GM23338 (cell line): ENCODE data around the gene ZDBF2. TPM values are rescaled to one million over a fixed set of nuclear protein-coding genes. Genes with fewer than 3 reads are reported as not detected.

Experiments used
- ATAC-seq: fragments of 200-7000 bp; cut with Tn5 transposase; 3 replicates; pipeline ENCODE4 v1.9.1; 2020
- DNase-seq: peaks from one replicate; pipeline ENCODE4 v3.0.0-alpha.2; 2015; ENCODE audit warnings: low spot score
- H2AFZ ChIP-seq: fragments of 200-600 bp; sonication (generic); 2 replicates; pipeline ENCODE4 v1.8.0; 2016; ENCODE audit warnings: antibody characterized with exemption, mild to moderate bottlenecking, moderate library complexity
- H3F3A ChIP-seq: fragments of 200-600 bp; sonication (generic); replicated peaks from 2 replicates; pipeline ENCODE4 v1.8.0; 2017; ENCODE audit warnings: antibody characterized with exemption, mixed run types, low read depth
- H3K27ac ChIP-seq: fragments of 200-600 bp; sonication (generic); 2 replicates; pipeline ENCODE4 v1.6.1; 2016; ENCODE audit warnings: low read depth
- H3K27me3 ChIP-seq: fragments of 200-600 bp; sonication (generic); 2 replicates; pipeline ENCODE4 v1.8.0; 2016; ENCODE audit warnings: mild to moderate bottlenecking, mixed run types, moderate library complexity; ENCODE audit not compliant: insufficient read depth
- H3K36me3 ChIP-seq: fragments of 200-600 bp; sonication (generic); 2 replicates; pipeline ENCODE4 v1.8.0; 2016; ENCODE audit warnings: mild to moderate bottlenecking; ENCODE audit not compliant: insufficient read depth
- H3K4me1 ChIP-seq: fragments of 200-600 bp; sonication (generic); 2 replicates; pipeline ENCODE4 v1.8.0; 2016; ENCODE audit warnings: mild to moderate bottlenecking, moderate library complexity; ENCODE audit not compliant: insufficient read depth
- H3K4me2 ChIP-seq: fragments of 200-600 bp; sonication (generic); 2 replicates; pipeline ENCODE4 v1.7.1; 2017; ENCODE audit warnings: mixed run types
- H3K4me3 ChIP-seq: fragments of 200-600 bp; sonication (generic); 2 replicates; pipeline ENCODE4 v1.6.1; 2016; ENCODE audit warnings: mixed run types
- H3K79me2 ChIP-seq: fragments of 200-600 bp; sonication (generic); replicated peaks from 2 replicates; pipeline ENCODE4 v1.8.0; 2017; ENCODE audit warnings: mild to moderate bottlenecking; ENCODE audit not compliant: insufficient read depth
- H3K9me2 ChIP-seq: fragments of 200-600 bp; sonication (generic); 2 replicates; pipeline ENCODE4 v1.8.0; 2017; ENCODE audit not compliant: insufficient read depth
- H4K20me1 ChIP-seq: fragments of 200-600 bp; sonication (generic); replicated peaks from 2 replicates; pipeline ENCODE4 v1.8.0; 2017; ENCODE audit warnings: mild to moderate bottlenecking; ENCODE audit not compliant: insufficient read depth
- H3K27ac Mint-ChIP-seq: 2 replicates; pipeline ENCODE4 v1.8.0; 2020; ENCODE audit warnings: inconsistent platforms, mild to moderate bottlenecking, moderate library complexity, mixed read lengths
- H3K27me3 Mint-ChIP-seq: 3 replicates; pipeline ENCODE4 v1.8.0; 2022; ENCODE audit warnings: low read depth, mild to moderate bottlenecking, moderate library complexity, mixed read lengths, inconsistent platforms; ENCODE audit not compliant: insufficient read depth, poor library complexity
- H3K36me3 Mint-ChIP-seq: 3 replicates; pipeline ENCODE4 v1.8.0; 2021; ENCODE audit warnings: low read depth, mild to moderate bottlenecking, inconsistent platforms, moderate library complexity, mixed read lengths
- H3K4me1 Mint-ChIP-seq: 3 replicates; pipeline ENCODE4 v1.8.0; 2020; ENCODE audit warnings: mild to moderate bottlenecking, inconsistent platforms, mixed read lengths
- H3K4me3 Mint-ChIP-seq: 3 replicates; pipeline ENCODE4 v1.8.0; 2021; ENCODE audit warnings: moderate library complexity, mild to moderate bottlenecking, inconsistent platforms, mixed read lengths
- H3K9me3 Mint-ChIP-seq: 3 replicates; pipeline ENCODE4 v1.8.0; 2020; ENCODE audit warnings: moderate library complexity, mild to moderate bottlenecking, inconsistent platforms, mixed read lengths
- CREB1 ChIP-seq: fragments of 250-450 bp; sonication (Bioruptor Pico); IDR thresholded peaks from 2 replicates; pipeline ENCODE4 v1.5.0; 2020; ENCODE audit warnings: low read depth, mild to moderate bottlenecking, moderate library complexity
- EZH2 ChIP-seq: fragments of 200-600 bp; sonication (generic); IDR thresholded peaks from one replicate; pipeline ENCODE4 v1.8.0; 2017; ENCODE audit warnings: antibody characterized with exemption, mild to moderate bottlenecking, low read depth; ENCODE audit not compliant: unreplicated experiment
- EZH2phosphoT487 ChIP-seq: fragments of 200-600 bp; sonication (generic); IDR thresholded peaks from one replicate; pipeline ENCODE4 v1.8.1; 2018; ENCODE audit warnings: antibody characterized with exemption; ENCODE audit not compliant: unreplicated experiment
- JUNB ChIP-seq: IDR thresholded peaks from one replicate; pipeline ENCODE4 v1.6.1; 2016; ENCODE audit warnings: antibody characterized with exemption; ENCODE audit not compliant: unreplicated experiment
- POLR2AphosphoS5 ChIP-seq: IDR thresholded peaks from 2 replicates; pipeline ENCODE4 v1.6.1; 2016; ENCODE audit warnings: antibody characterized with exemption, low read depth
- STAT1 ChIP-seq: IDR thresholded peaks from one replicate; pipeline ENCODE4 v1.6.1; 2016; ENCODE audit warnings: antibody characterized with exemption; ENCODE audit not compliant: unreplicated experiment
- ZNF114 ChIP-seq: fragments of 250-450 bp; sonication (Bioruptor Pico); IDR thresholded peaks from 2 replicates; pipeline ENCODE4 v1.5.0; 2020; ENCODE audit warnings: mild to moderate bottlenecking, moderate library complexity
- ZNF331 ChIP-seq: fragments of 250-450 bp; sonication (Bioruptor Pico); IDR thresholded peaks from 2 replicates; pipeline ENCODE4 v1.5.0; 2020; ENCODE audit warnings: low read depth, mild to moderate bottlenecking, moderate library complexity
- ZNF462 ChIP-seq: fragments of 250-450 bp; sonication (Bioruptor Pico); IDR thresholded peaks from 2 replicates; pipeline ENCODE4 v1.5.0; 2020; ENCODE audit warnings: mild to moderate bottlenecking, moderate library complexity
- polyA plus RNA-seq: library from polyadenylated mRNA; unstranded; fragments of >200 nt; fragmentation: Nextera tagmentation; extraction: Ambion mirVana; gene quantifications from 2 replicates; pipeline ENCODE4 v1.2.1, GENCODE V29; 2016
- total RNA-seq: library from RNA; depleted of rRNA; stranded (reverse); fragments of >200 nt; shearing (Covaris generic); gene quantifications from 2 replicates; pipeline ENCODE4 v1.2.3, GENCODE V29; 2014
- TF ChIP-seq, protein P1 (sequence below): IDR thresholded peaks from 2 replicates; pipeline ENCODE4 v1.6.1; 2016; ENCODE audit warnings: antibody characterized with exemption

Gene ZDBF2
- total and polyA plus RNA-seq, 2 experiments from 2014 or later = 7.6 to 41.1 TPM

- H3K4me3 ChIP-seq = no peak overlapping the region
- H3K9me2 ChIP-seq = peaks cover 3% of the 10 kb centered on the region; the same call in 1 of the 2 replicates
- Mint-ChIP-seq H3K4me3 (no peak overlapping the region), H3K4me1 (peaks cover 25% of the 10 kb centered on the region), H3K27ac (no peak overlapping the region), H3K9me3 (no peaks in the 10 kb centered on the region; the same call in 2 of the 3 replicates), H3K36me3 (no peaks in the 10 kb centered on the region), H3K27me3 (peaks cover 23% of the 10 kb centered on the region)
- no peaks in the 10 kb centered on the region for H3K79me2 ChIP-seq
- peaks cover 25% of the 10 kb centered on the region for H3K27me3 ChIP-seq
- no peak overlapping the region for H2AFZ ChIP-seq
- H3F3A ChIP-seq = no peaks in the 10 kb centered on the region
- TF ChIP-seq ZNF331 (CRISPR knock-in tag) (no peak), EZH2 (no peak), ZNF462 (CRISPR knock-in tag) (no peak), ZNF114 (CRISPR knock-in tag) (no peak), STAT1 (no peak), POLR2AphosphoS5 (no peak), EZH2phosphoT487 (no peak), JUNB (no peak), CREB1 (CRISPR knock-in tag) (no peak)
- TF ChIP-seq, protein P1, sequence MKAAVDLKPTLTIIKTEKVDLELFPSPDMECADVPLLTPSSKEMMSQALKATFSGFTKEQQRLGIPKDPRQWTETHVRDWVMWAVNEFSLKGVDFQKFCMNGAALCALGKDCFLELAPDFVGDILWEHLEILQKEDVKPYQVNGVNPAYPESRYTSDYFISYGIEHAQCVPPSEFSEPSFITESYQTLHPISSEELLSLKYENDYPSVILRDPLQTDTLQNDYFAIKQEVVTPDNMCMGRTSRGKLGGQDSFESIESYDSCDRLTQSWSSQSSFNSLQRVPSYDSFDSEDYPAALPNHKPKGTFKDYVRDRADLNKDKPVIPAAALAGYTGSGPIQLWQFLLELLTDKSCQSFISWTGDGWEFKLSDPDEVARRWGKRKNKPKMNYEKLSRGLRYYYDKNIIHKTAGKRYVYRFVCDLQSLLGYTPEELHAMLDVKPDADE = no peak
- H3K36me3 ChIP-seq = no peaks in the 10 kb centered on the region
- H3K4me2 ChIP-seq = no peak overlapping the region
- no peak overlapping the region for H3K27ac ChIP-seq
- ATAC-seq (no peak), DNase-seq (no peak)
- H4K20me1 ChIP-seq = no peaks in the 10 kb centered on the region
- H3K4me1 ChIP-seq = peaks cover 11% of the 10 kb centered on the region
Observed at GRCh38 chr2:206266130-206267125, 8.0 kb upstream of the ZDBF2 start.
